Activated T-cell treated with anti-CD3 and anti-CD28 coated beads, Interleukin-2, amount 50 U/mL, for 72 hours (primary cell): ENCODE data around the gene CHD9. TPM values are rescaled to one million over a fixed set of nuclear protein-coding genes. Genes with fewer than 3 reads are reported as not detected.

Source experiments
- ATAC-seq, 2 donors: fragments of 150-1000 bp; cut with Tn5 transposase; replicated peaks in 1 of 2; 2 replicates each; pipeline ENCODE4 v1.10.0; 2021; ENCODE audit warnings: moderate library complexity in 2 of 2, mild to moderate bottlenecking in 1 of 2
- DNase-seq, 2 donors: peaks; one replicate each; pipeline ENCODE4 v3.0.0; 2021 to 2022; ENCODE audit warnings: mixed read lengths in 1 of 2
- H3K27ac Mint-ChIP-seq: one replicate; pipeline ENCODE4 v1.8.0; 2022; ENCODE audit warnings: mild to moderate bottlenecking, moderate library complexity, mixed read lengths
- H3K27me3 Mint-ChIP-seq: one replicate; pipeline ENCODE4 v1.8.0; 2022; ENCODE audit warnings: low read depth, mixed read lengths
- H3K36me3 Mint-ChIP-seq, 2 donors: one replicate each; pipeline ENCODE4 v1.8.0; 2022; ENCODE audit warnings: mixed read lengths in 2 of 2, mild to moderate bottlenecking in 1 of 2; ENCODE audit not compliant: insufficient read depth in 2 of 2
- H3K4me1 Mint-ChIP-seq: one replicate; pipeline ENCODE4 v1.8.0; 2022; ENCODE audit warnings: low read depth, mixed read lengths
- H3K4me3 Mint-ChIP-seq, 2 donors: one replicate each; pipeline ENCODE4 v1.8.0; 2022; ENCODE audit warnings: mild to moderate bottlenecking in 2 of 2, mixed read lengths in 2 of 2, moderate library complexity in 2 of 2
- H3K9me3 Mint-ChIP-seq, 2 donors: one replicate each; pipeline ENCODE4 v1.8.0; 2022; ENCODE audit warnings: mixed read lengths in 2 of 2
- total RNA-seq, 2 donors: library from RNA; stranded (reverse); gene quantifications; one replicate each; pipeline ENCODE4 v1.2.3, GENCODE V29; 2022

Gene CHD9
- total RNA-seq, 2 donors from 2014 or later = 16.7 to 17.4 TPM

DNA sequence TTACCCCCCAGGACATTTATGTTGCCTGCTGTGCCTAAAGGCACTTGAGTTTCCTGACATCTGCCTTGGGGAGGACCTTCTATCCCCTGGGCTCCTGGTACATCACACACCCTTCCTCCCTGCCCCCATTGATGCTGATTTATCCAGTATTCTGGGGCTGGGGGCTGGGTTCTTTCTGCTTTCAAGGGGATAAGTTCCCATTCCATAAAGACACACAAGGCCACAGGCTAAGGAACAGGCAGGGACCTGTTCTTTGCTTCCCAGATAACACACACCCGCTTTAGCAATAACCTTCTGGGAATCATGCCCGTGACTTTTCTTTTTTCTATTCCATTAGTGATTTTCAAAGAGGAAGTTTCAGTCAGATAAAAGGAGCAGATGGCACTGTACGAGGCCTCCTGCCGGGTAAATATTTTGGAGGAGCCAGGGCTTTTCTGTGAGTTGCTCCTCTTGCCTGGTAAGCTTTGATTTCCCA lies 30.6 kb downstream of the CHD9 start:
- no peak overlapping the region for H3K4me3 Mint-ChIP-seq
- no peaks in the 10 kb centered on the region for H3K27me3 Mint-ChIP-seq
- no peaks in the 10 kb centered on the region for H3K9me3 Mint-ChIP-seq
- DNase-seq (no peak), ATAC-seq (no peak)
- no peaks in the 10 kb centered on the region for H3K36me3 Mint-ChIP-seq
- H3K27ac Mint-ChIP-seq = no peak overlapping the region
- peaks cover 12% of the 10 kb centered on the region for H3K4me1 Mint-ChIP-seq

DNA sequence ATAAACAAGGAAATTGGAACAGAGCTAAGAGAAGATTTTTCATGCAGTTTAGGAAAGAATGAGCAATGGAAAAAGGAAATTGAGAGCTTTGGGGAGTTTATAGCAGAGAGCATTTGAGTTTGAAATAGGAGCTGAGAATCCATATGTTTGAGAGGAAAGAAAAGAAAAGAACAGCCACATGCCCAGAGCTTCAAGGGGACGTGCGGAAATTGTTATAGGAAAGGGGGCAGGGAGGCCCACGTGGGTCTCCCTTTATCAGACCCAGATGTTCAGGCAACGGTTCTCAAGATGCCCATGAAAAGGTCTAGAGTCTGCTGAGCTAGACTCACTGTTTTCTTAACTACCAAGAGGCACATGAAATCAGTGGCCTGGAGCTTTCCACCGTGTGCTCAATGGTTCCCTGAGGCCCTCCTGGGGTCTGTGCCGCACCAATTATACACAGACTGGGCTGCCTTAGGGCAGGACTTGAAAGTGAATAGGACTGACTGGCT lies 31.2 kb downstream of the CHD9 start:
- peaks cover 13% of the 10 kb centered on the region for H3K4me1 Mint-ChIP-seq
- H3K27me3 Mint-ChIP-seq = no peaks in the 10 kb centered on the region
- no peak overlapping the region for H3K4me3 Mint-ChIP-seq
- no peaks in the 10 kb centered on the region for H3K36me3 Mint-ChIP-seq
- no peaks in the 10 kb centered on the region for H3K9me3 Mint-ChIP-seq
- H3K27ac Mint-ChIP-seq = no peak overlapping the region
- no peak for DNase-seq
- no peak for ATAC-seq

DNA sequence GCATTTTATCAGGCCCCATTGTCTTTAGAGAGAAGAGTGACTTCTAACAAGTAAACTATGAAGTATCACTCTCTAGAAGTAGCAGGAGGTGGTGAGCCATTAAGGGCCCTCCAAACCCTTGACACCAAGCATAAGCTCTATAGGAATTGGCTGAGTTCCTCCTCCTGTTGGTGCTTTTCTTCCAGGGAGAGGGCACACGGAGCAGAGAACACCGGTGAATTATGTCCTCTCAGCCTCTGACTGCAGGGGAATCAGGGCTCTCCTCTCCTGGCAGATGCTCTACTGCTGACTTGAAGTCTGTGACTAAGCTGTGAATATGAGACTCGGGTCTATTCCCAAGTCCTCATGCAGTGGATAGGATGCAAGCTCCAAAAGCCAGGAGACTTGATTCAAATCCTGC lies 32.3 kb downstream of the CHD9 start:
- H3K27ac Mint-ChIP-seq = no peak overlapping the region
- no peaks in the 10 kb centered on the region for H3K9me3 Mint-ChIP-seq
- no peaks in the 10 kb centered on the region for H3K36me3 Mint-ChIP-seq
- ATAC-seq (no peak), DNase-seq (no peak)
- no peaks in the 10 kb centered on the region for H3K27me3 Mint-ChIP-seq
- H3K4me1 Mint-ChIP-seq = peaks cover 22% of the 10 kb centered on the region
- H3K4me3 Mint-ChIP-seq = no peak overlapping the region

DNA sequence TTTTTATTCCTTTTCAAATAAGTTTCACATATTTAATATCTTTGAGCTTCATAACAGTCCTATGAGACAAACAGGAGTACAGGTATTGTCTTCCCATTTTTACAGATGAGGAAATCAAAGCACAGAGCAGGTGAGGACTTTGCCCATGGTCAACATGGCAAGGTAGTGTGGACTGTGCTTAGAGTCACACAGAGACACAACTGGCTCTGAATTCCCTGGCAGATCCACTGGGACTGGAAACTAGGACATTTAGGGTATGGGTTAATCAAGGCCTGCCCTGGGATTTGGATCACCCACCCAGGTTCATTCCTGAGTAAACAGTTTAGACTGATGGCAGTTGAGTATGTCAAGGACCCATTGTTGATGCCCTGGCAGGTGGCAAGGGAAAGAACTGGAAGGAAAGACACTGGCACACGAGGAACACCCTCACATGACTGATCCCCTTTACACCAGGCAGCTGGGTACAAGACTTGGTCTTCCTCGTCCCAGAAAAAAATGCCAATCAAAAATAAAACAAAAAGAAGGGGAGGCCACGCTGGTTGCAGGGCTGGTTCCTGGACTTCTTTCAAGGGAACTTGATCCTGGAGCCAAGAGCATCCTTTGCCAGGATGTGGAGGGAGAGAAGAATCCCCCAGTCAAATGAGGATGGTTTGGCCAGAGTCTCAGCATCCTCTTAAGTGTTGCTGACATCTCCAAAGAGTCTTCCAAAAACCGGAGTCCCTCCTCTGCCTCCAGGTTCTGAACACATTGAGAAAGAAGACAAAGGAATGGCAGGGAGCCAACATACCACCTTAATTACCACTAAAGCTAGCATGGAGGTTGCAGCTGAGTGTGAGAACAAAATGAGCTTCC lies 34.9 kb downstream of the CHD9 start:
- ATAC-seq (no peak), DNase-seq (no peak)
- H3K4me1 Mint-ChIP-seq = peaks cover 26% of the 10 kb centered on the region
- H3K27ac Mint-ChIP-seq = no peak overlapping the region
- no peaks in the 10 kb centered on the region for H3K36me3 Mint-ChIP-seq
- H3K4me3 Mint-ChIP-seq = no peak overlapping the region
- no peaks in the 10 kb centered on the region for H3K27me3 Mint-ChIP-seq
- no peaks in the 10 kb centered on the region for H3K9me3 Mint-ChIP-seq

DNA sequence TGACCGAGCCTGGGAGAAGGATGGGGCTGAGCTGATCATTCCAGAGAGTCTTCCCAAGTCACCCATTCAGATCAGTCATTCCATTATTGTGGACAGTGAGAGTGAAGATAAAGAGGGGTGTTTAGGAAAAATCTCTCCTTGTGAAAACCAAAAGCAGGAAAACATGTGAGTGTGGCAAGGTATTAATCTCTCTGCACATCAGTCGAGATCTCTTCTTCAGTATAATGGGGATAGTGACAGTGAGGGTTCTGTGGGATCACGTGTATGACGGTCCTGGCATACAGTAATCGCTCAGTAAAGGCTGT lies 35.4 kb downstream of the CHD9 start:
- Mint-ChIP-seq H3K36me3 (no peaks in the 10 kb centered on the region), H3K27ac (no peak overlapping the region), H3K9me3 (no peaks in the 10 kb centered on the region), H3K4me1 (peaks cover 26% of the 10 kb centered on the region), H3K4me3 (no peak overlapping the region), H3K27me3 (no peaks in the 10 kb centered on the region)
- DNase-seq = no peak
- no peak for ATAC-seq

DNA sequence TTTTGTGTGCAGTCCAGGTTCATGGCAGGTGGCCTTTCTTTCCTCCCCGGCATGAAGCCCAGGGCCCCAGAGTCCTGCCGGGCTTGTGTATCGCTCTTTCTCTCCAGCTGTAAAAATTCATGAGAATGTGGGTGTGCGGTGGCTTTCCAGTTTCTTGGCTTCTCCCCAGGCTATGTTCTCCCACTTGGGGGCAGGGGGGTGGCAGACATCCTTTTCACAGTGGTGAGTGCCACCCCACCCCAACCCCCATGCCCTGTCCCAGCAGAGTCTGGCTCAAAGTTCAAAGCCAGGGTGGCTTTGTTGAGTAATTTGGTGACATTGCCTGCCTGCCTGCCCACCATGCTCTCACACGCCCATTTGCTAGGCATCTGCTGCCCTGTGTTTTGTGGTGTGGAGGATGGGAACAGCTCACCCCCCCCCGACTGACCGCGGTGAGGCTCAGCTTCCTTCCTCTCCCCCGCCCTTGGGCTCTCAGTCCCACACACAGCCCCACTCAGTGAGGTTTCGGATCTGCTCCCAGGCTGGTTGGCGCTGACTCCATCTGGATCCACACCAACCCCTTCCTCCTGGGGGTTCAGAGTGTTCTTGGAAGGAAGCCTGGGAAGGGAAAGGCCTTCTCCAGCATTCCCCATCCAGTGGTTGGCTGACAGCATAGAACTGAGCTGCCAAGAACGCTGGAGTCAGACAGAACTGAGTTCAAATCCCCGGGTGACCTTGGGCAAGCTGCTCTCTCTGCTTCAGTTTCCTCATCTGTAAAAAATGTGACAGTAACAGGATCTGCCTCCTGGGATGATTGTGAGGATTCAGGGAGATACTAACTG lies 36.0 kb downstream of the CHD9 start:
- Mint-ChIP-seq H3K36me3 (no peaks in the 10 kb centered on the region), H3K9me3 (no peaks in the 10 kb centered on the region), H3K27ac (no peak overlapping the region), H3K4me3 (peak overlapping the region in 1 of 2 donors; percentile 33), H3K27me3 (no peaks in the 10 kb centered on the region), H3K4me1 (peaks cover 26% of the 10 kb centered on the region)
- peak; percentile 57 to 62 for ATAC-seq
- DNase-seq = peak; percentile 3 to 16

DNA sequence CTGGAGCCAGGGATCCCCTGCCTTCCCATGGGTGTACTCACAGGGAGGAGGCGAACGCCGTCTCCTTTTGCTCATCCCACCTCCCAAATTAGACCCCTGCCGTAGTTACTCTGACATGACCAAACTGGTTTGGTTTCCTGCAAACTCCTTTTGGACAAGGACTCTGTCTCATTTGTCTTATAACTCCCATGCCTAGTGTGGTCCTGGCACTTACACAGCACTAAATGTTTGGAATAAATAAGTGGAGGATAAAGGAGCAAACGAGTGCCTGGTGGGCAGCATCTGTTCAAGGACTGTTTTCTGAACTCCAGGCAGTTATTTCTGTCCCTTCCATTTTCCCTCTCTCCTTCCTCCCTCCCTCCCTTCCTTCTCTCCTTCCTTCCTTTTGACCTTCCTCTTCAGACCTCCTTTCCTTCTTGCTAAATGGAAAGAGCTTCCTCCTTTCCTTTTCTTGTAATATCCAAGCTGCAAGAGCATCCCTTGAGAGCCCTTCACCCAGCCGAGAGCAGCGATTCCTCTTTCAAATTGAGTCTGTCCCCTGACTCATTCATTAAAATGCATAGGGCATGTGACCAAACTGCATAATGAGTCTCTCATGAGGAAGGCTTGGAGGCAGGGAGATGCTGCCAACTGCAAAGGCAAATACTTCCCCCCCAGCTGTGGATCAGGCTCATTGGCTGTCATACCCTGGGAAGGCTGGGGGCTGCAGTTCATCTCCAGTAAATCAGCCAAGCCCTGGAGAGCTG lies 36.8 kb downstream of the CHD9 start:
- Mint-ChIP-seq H3K27ac (no peak overlapping the region), H3K36me3 (no peaks in the 10 kb centered on the region), H3K27me3 (no peaks in the 10 kb centered on the region), H3K9me3 (no peaks in the 10 kb centered on the region), H3K4me3 (peak overlapping the region; percentile 59 to 70), H3K4me1 (peaks cover 26% of the 10 kb centered on the region)
- peak; percentile 66 to 75 for ATAC-seq
- DNase-seq = peak; percentile 13 to 22

DNA sequence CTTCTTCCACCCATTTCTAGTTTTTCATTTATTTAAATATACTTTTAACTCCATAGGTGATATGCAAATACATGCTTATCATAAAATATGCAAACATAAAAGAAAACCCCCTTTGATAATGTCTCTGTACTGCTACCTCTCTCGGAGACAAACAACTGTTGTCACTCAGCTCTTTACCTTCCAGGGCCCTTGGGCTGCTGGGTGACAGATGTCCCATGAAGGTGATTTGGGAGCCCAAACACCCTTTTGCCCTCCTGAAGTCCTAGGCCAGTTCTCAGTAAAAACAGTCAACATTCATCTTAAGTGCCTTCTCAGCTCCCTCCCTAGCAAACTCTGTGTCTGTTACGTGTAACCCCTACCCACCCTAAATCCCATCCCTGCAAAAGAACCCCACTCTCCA lies 37.5 kb downstream of the CHD9 start:
- Mint-ChIP-seq H3K4me1 (peaks cover 26% of the 10 kb centered on the region), H3K4me3 (no peak overlapping the region), H3K36me3 (no peaks in the 10 kb centered on the region), H3K27me3 (no peaks in the 10 kb centered on the region), H3K9me3 (no peaks in the 10 kb centered on the region), H3K27ac (no peak overlapping the region)
- DNase-seq = no peak
- no peak for ATAC-seq

DNA sequence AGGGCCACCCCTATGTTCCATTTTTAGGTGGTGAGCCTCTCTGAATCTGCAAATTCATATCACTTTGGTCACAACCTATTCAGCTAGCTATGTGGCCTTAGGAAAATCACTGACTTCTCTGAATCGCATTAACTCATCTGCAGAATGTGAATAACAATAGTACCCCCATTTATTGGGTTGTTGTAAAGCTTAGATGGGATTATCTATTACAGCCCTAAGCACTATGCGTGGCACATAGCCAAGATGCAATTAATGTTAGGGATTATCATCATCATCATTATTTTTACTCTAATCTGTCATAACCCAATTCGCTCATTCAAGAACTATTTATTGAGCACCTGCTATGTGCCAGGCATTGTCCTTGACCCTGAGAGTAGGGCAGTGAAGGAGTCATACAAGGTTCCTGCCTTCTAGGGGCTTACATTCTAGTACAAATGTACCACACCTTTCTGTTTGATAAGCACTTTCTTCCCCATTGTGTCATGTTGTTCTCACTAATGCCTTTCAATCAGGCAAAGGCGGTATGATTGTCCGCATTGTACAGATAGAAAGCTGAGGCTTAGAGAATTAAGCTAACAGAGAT lies 38.5 kb downstream of the CHD9 start:
- ATAC-seq (no peak), DNase-seq (no peak)
- no peaks in the 10 kb centered on the region for H3K27me3 Mint-ChIP-seq
- no peak overlapping the region for H3K4me3 Mint-ChIP-seq
- H3K9me3 Mint-ChIP-seq = no peaks in the 10 kb centered on the region
- H3K36me3 Mint-ChIP-seq = no peaks in the 10 kb centered on the region
- H3K27ac Mint-ChIP-seq = no peak overlapping the region
- peaks cover 26% of the 10 kb centered on the region for H3K4me1 Mint-ChIP-seq

DNA sequence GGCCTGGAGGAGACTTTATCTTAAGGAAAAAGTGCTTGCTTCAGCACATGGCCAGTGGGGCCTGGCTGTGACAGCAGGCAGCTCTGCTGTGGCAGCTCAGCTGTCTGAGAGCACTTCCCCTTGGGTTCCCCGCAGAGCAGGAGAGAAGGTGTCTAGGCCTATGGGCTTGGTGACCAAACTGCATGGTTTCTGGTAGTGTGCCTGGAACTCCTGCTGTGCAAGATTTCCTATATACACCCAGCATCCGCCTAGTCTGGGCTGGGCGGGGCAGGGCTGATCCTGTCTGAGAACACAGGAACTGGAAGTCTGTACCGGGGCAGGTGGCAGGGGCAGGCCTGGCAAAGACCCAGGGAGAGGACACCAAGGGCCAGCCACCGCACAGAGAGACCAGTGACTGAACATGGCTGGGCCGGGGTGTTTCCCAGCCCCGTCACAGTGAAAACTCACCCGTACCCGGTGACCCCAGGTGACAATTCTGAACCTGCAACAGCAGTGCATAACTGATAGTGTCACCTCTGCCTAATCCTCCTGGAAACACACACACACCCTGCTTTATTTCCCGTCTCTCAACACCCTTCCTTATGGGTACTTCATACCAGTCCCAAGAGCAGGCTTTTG lies 39.3 kb downstream of the CHD9 start:
- no peak overlapping the region for H3K27ac Mint-ChIP-seq
- no peak overlapping the region for H3K4me3 Mint-ChIP-seq
- no peak for DNase-seq
- ATAC-seq = peak in 1 of 2 donors; percentile 11
- no peaks in the 10 kb centered on the region for H3K36me3 Mint-ChIP-seq
- H3K9me3 Mint-ChIP-seq = no peaks in the 10 kb centered on the region
- no peaks in the 10 kb centered on the region for H3K27me3 Mint-ChIP-seq
- H3K4me1 Mint-ChIP-seq = peaks cover 35% of the 10 kb centered on the region

DNA sequence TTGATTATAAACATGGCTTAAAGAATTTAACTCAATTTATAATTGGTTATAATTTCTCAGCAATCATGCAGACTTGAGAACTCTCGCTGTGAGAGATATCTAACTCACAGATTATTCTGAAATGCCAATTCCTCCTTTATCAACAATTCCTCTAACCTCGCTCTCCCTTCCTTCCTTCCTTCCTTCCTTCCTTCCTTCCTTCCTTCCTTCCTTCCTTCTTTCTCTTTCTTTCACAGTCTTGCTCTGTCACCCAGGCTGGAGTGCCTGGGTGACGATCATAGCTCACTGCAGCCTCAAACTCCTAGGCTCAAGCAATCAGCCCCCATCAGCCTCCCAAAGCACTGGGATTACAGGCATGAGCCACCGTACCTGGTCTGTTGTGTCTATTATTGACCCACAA lies 42.4 kb downstream of the CHD9 start:
- no peak for DNase-seq
- Mint-ChIP-seq H3K4me3 (no peak overlapping the region), H3K27ac (no peak overlapping the region), H3K4me1 (peaks cover 18% of the 10 kb centered on the region), H3K27me3 (no peaks in the 10 kb centered on the region), H3K9me3 (no peaks in the 10 kb centered on the region), H3K36me3 (no peaks in the 10 kb centered on the region)
- no peak for ATAC-seq

DNA sequence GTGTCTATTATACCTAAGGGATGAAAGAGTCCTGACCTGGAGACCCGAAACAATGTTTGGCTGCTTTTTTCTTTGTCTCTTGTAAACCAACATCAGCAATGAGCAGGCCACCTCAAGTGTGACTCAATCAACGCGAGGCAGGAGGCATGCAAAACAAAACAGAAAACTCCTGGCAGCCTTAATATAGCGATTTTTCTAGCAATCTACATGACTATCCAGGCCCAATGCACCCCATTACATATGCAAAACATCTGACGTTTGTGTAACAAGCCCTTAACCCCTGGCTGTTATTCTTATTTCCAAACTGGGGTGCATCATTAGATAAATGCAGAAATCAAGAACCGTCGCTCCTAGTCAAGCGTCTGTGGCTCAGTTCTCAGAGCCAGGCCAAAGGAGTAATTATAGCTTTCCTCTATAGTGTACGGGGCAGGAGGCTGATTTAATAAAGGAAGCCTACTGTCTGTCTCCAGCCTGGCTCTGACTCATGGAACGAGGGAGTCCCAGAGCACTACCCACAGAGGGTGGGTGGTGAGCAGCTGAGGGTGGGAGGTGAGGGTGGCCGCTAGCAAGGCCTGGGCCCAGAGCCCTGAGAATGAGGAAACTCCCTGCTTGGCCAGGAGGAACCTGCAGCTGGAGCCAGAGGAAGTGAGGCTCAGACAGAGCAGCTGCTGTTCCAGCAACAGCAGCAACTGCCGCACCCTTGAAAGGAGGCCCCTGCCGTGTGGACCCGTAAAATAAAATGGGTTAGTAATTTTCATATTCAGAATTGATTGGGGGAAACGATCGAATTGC lies 43.9 kb downstream of the CHD9 start:
- Mint-ChIP-seq H3K27ac (peak overlapping the region; percentile 95), H3K36me3 (no peaks in the 10 kb centered on the region), H3K27me3 (no peaks in the 10 kb centered on the region)

More for the DNA sequence above, 43.9 kb downstream of the CHD9 start:
- H3K4me1 Mint-ChIP-seq = peaks cover 15% of the 10 kb centered on the region
- H3K9me3 Mint-ChIP-seq = no peaks in the 10 kb centered on the region
- ATAC-seq = peak; percentile 68 to 72
- H3K4me3 Mint-ChIP-seq = peak overlapping the region; percentile 78 to 90
- DNase-seq = peak; percentile 40 to 48
